ENCODE results near the gene DRAXIN.

Gene DRAXIN

DNA sequence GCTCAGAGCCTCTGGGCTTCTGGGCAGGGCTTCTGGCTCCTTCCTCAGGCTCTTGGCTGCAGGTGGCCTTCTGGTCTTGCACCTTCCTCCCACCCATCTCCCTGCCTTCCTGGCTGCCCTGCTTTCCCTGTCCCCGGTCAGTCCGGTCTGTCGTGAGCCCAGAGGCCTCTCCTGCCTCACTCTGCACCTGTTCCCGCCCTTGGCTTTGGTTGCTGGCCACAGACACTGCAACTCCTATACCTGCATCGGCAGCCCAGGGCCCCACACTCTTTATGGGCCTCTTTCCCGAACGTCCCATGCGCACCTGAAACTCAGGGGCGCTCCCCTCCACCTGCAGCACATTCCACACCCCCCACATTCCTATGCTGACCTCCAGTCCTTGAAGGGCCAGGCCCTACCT is 45.2 kb upstream of the DRAXIN start:
- Histone ChIP-seq H3K4me3 (replicated peaks; ENCODE audit: insufficient read depth, low read length) (no peak overlapping the region), H3K27me3 (ENCODE audit: insufficient read depth, poor library complexity, severe bottlenecking) (no peaks in the 10 kb centered on the region), H3K27ac (replicated peaks) (no peak overlapping the region)
- no peak for DNase-seq (ENCODE audit: low read depth in 1 of 2, low spot score in 1 of 2)
- TF ChIP-seq, protein P1, sequence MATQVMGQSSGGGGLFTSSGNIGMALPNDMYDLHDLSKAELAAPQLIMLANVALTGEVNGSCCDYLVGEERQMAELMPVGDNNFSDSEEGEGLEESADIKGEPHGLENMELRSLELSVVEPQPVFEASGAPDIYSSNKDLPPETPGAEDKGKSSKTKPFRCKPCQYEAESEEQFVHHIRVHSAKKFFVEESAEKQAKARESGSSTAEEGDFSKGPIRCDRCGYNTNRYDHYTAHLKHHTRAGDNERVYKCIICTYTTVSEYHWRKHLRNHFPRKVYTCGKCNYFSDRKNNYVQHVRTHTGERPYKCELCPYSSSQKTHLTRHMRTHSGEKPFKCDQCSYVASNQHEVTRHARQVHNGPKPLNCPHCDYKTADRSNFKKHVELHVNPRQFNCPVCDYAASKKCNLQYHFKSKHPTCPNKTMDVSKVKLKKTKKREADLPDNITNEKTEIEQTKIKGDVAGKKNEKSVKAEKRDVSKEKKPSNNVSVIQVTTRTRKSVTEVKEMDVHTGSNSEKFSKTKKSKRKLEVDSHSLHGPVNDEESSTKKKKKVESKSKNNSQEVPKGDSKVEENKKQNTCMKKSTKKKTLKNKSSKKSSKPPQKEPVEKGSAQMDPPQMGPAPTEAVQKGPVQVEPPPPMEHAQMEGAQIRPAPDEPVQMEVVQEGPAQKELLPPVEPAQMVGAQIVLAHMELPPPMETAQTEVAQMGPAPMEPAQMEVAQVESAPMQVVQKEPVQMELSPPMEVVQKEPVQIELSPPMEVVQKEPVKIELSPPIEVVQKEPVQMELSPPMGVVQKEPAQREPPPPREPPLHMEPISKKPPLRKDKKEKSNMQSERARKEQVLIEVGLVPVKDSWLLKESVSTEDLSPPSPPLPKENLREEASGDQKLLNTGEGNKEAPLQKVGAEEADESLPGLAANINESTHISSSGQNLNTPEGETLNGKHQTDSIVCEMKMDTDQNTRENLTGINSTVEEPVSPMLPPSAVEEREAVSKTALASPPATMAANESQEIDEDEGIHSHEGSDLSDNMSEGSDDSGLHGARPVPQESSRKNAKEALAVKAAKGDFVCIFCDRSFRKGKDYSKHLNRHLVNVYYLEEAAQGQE (IDR thresholded peaks at IDR 0.05; ENCODE audit: insufficient replicate concordance, low read depth), result no peak
- TF ChIP-seq GABPA (IDR thresholded peaks at IDR 0.05; ENCODE audit: low read depth), result no peak
- no peak for TF ChIP-seq SPI1 (IDR thresholded peaks at IDR 0.05; ENCODE audit: borderline replicate concordance, low read depth)
- no peak for TF ChIP-seq POLR2AphosphoS5 (IDR thresholded peaks at IDR 0.05; ENCODE audit: low read depth)
- TF ChIP-seq, protein P2, sequence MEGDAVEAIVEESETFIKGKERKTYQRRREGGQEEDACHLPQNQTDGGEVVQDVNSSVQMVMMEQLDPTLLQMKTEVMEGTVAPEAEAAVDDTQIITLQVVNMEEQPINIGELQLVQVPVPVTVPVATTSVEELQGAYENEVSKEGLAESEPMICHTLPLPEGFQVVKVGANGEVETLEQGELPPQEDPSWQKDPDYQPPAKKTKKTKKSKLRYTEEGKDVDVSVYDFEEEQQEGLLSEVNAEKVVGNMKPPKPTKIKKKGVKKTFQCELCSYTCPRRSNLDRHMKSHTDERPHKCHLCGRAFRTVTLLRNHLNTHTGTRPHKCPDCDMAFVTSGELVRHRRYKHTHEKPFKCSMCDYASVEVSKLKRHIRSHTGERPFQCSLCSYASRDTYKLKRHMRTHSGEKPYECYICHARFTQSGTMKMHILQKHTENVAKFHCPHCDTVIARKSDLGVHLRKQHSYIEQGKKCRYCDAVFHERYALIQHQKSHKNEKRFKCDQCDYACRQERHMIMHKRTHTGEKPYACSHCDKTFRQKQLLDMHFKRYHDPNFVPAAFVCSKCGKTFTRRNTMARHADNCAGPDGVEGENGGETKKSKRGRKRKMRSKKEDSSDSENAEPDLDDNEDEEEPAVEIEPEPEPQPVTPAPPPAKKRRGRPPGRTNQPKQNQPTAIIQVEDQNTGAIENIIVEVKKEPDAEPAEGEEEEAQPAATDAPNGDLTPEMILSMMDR (IDR thresholded peaks at IDR 0.05; ENCODE audit: insufficient read depth, low read length), result no peak

DNA sequence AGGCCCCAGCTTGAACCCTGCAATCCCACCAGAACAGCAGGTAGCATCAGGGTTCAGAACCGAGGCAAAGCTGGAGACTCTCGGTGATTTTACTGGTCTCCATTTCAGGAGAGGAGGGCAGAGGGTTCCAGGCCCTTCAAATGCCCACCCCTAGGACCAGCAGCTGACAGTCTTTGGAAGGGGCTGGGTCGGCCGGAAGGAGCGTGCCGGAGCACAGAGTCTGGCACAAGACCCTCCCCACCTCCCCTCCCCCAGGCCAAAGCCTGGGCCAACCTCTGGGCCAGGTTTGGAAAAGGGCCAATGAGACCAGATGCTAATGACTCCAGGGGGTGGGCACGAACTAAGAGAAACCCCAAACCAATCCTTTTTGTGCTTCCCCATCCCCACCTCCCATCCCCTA is 44.2 kb upstream of the DRAXIN start:
- Histone ChIP-seq H3K27me3 (ENCODE audit: insufficient read depth, poor library complexity, severe bottlenecking) (no peaks in the 10 kb centered on the region), H3K4me3 (replicated peaks; ENCODE audit: insufficient read depth, low read length) (no peak overlapping the region), H3K27ac (replicated peaks) (no peak overlapping the region)
- TF ChIP-seq GABPA (IDR thresholded peaks at IDR 0.05; ENCODE audit: low read depth) (no peak), SPI1 (IDR thresholded peaks at IDR 0.05; ENCODE audit: borderline replicate concordance, low read depth) (no peak), POLR2AphosphoS5 (IDR thresholded peaks at IDR 0.05; ENCODE audit: low read depth) (no peak)
- TF ChIP-seq, protein P1 (IDR thresholded peaks at IDR 0.05; ENCODE audit: insufficient replicate concordance, low read depth), result no peak
- TF ChIP-seq, protein P2 (IDR thresholded peaks at IDR 0.05; ENCODE audit: insufficient read depth, low read length), result no peak
- no peak for DNase-seq (ENCODE audit: low read depth in 1 of 2, low spot score in 1 of 2)

DNA sequence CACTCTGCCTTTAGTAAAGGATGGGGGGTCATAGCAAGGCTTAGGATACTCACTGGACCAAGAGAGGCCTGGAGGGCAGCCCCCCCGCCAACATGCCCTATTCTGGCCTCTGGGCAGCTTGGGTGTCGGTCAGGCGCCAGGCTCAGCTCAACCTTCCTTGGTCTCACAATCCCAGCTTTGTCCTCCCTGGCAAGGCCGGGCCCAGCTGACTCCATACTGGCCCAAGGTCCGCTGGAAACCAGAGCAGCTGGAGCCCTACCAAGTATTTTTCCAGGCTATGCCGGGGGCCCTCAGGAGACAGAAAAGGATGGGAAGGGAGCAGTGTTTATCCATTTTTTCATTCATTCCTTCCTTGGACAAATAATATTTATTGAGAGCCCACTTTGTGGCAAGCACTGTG is 43.5 kb upstream of the DRAXIN start:
- H3K27ac ChIP-seq (replicated peaks), result no peak overlapping the region
- H3K27me3 ChIP-seq (ENCODE audit: insufficient read depth, poor library complexity, severe bottlenecking), result no peaks in the 10 kb centered on the region
- H3K4me3 ChIP-seq (replicated peaks; ENCODE audit: insufficient read depth, low read length), result no peak overlapping the region
- TF ChIP-seq SPI1 (IDR thresholded peaks at IDR 0.05; ENCODE audit: borderline replicate concordance, low read depth) (no peak), GABPA (IDR thresholded peaks at IDR 0.05; ENCODE audit: low read depth) (no peak), POLR2AphosphoS5 (IDR thresholded peaks at IDR 0.05; ENCODE audit: low read depth) (no peak)
- TF ChIP-seq, protein P2 (IDR thresholded peaks at IDR 0.05; ENCODE audit: insufficient read depth, low read length), result no peak
- TF ChIP-seq, protein P1 (IDR thresholded peaks at IDR 0.05; ENCODE audit: insufficient replicate concordance, low read depth), result no peak
- DNase-seq (ENCODE audit: low read depth in 1 of 2, low spot score in 1 of 2), result no peak
